Glomerular visceral epithelial cell (primary cell): ENCODE measurements around the gene COL8A1.
"Not testable (repeated sequence)": the region's sequence is repeated elsewhere in the genome, so short reads cannot be mapped to it uniquely, and the experiment has no call there.

Experiments used
- DNase-seq: peaks from one replicate; pipeline ENCODE4 v3.0.0-alpha.2; 2016; ENCODE audit errors: extremely low spot score

COL8A1 gene

DNA sequence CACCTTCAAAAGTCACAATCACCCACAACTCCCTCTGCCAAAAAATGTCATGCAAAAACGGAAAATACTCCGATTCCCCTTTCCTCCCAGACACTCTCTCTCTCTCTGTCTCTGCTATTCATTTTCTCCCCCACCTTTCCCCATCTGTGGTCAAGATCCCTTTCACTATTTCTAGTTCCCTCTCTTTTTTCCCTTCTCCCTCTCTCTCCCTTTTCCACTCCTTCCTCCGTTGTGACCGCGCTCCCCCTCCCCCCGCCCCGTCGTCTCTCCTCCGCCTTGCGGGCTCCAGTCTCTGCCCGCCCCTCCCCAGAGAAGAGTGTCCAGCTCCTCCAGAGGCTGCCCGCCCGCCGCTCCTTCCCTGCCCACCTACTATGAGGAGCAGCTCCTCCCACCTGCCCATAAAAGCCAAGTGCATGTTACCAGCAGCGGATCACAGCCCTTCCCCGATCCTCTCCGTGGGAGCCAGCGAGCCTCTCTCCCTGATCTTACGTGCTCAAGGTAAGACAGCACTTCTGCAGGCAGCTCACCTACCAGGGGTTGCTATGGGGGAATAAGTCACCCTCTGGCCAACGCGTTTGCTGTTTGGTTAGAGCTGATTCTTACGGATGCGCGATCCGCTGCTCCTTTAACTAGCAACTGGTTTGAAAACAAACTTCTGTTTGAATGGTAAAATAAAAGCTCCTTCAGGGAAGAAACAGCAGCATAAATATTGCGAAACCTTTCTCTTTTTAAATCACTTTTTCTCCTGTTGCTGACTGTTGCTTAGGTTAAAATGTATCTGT, at the start of gene COL8A1:
COL8A1 (plus strand) TSS at position 428 of the 782 bp plus-strand sequence. CDS start 152,089 bp downstream, outside the sequence.
- DNase-seq = peak; percentile 94

DNA sequence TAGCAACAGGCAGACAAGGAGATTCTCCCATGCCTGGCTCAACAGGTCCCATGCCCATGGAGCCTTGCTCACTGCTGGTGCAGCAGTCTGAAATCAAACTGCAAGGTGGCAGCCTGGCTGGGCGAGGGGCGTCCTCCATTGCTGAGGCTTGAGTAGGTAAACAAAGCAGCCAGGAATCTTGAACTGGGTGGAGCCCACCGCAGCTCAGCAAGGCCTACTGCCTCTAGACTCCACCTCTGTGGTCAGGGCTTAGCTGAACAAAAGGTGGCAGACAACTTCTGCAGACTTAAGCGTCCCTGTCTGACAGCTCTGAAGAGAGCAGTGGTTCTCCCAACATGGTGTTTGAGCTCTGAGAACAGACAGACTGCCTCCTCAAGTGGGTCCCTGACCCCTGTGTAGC, 49.2 kb upstream of the COL8A1 start:
- DNase-seq = not testable (repeated sequence)

DNA sequence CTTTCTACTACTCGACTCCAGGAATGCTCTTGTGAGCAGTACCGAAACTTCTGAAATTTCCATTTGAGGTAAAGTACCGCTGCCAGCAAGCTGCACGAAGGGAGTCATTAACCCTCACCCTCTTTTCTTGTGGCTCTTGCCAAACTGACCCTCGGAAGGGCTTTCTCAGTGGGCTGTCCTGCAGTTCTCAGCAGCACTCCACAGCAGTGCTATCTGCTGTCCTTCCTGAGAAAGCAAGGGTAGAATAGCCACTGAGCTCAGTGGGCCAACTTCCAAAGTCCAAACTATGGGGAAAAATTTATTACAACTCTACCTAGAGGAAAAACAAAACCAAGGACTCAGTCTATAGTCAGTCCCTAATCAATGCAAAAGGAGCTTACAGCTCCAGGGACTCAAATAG, 38.5 kb upstream of the COL8A1 start:
- no peak for DNase-seq

DNA sequence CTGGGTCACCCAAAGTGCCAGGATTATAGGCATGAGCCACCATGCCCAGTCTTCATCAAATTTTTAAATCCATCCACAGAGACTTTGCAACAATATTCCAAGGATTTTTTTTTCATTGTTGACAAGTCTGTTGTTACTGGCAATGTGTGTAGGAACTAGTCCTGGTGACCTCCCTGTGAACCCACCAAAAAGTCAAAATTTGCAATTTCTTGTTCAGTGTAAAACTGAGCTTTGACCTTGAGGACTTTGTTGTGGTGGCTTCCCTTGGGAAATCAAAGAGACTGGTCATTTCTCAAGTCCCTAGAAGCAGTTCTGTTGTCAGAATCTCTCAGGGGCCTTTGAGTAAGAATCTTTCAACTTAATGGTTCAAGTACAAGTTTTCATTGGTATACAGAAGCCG, 36.9 kb upstream of the COL8A1 start:
- DNase-seq = no peak

DNA sequence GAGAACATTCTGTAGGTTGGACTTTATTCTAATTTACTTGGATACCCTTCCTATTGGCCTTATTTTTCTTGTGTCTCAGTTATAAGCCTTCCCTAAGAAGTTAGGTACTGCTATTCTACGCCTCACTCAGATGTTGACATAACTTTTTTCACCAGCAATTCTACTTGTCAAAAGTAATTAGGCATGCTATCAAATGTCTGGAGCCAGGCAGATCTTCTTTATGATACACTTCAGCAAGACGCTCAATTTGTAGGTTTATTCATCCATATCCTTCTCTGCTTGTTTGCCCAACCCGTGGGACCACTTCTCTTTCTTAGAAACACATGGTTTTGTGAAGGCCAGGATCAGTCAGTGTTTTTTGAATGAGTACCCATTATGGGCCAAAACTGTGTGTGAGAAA, 36.2 kb upstream of the COL8A1 start:
- DNase-seq = no peak

DNA sequence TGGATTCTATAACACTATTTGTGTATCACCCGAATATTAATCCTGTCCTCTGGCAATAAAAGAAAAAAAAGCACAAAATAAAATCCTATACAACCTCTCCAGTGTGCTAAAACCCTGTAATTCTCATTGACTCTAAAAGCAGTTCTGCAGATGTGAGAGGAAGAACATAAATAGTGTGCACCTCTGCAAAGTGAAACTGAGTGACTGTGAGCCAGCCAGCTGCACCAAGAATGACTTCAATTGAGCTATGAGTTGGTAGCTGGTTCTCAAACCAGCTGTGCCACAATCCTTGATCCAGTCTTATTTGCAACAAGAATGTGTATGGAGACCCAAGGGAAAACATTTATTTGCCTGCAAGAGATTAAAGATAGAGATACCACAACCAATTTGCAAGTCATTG, 31.2 kb upstream of the COL8A1 start:
- no peak for DNase-seq

DNA sequence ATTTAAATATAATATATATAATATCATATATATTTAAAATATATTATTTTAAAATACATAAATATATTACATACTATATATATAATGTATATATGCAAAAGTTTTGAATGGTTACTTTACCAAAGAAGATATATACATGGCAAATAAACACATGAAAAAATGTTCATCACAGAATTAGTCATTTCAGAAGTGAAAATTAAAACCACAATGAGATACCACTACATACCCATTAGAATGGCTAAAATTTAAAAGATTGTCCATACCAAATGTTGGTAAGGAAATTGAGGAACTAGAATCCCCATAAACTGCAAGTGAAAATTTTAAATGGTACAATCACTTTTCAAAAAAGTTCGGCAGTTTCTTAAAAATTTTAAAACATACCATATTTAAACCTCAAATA, 23.6 kb upstream of the COL8A1 start:
- no peak for DNase-seq

DNA sequence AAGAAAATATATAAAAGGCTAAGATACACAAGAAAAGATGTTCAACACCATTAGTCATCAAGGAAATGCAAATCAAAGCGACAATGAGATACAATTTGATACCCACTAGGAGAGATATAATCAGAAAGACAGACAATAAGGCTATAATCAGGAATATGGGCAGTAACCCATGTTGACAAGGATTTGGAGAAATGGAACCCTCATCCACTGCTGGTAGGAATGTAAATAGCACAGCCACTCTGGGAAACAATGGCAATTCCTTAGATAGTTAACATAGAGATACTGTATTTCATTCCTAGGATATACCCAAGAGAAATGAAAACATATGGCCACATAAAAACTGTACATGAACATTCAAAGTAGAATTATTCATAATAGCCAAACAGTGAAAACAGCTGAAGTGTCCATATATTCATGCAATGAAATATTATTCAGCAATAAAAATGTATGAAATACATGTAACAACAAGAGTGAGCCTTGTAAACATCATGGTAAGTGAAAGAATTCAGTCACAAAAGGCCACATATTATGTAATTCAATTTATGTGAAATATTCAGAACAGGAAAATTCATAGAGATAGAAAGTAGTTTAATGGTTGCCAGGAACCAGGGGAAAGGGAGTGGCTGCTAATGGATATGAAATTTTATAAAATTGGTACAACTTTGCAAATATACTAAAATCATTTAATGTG, 18.2 kb upstream of the COL8A1 start:
- DNase-seq = no peak

DNA sequence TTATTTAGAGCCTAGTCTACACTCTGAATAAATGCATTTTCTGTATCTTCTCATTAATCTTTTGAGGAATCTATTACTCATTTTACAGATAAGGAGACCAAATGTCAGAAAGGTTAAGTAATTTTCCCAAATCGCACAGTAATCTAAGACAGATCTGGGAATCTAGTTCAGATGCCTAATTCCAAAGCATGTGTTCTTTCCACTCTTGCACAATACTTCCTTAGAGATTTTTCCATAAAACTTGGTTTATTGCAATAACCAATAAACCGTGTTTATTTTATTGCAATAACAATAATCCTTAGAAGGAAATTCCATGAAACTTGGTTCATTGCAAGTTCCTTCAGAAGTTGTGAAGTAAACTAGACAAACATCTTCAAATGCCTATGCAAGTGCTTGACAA, 17.4 kb upstream of the COL8A1 start:
- DNase-seq = no peak

DNA sequence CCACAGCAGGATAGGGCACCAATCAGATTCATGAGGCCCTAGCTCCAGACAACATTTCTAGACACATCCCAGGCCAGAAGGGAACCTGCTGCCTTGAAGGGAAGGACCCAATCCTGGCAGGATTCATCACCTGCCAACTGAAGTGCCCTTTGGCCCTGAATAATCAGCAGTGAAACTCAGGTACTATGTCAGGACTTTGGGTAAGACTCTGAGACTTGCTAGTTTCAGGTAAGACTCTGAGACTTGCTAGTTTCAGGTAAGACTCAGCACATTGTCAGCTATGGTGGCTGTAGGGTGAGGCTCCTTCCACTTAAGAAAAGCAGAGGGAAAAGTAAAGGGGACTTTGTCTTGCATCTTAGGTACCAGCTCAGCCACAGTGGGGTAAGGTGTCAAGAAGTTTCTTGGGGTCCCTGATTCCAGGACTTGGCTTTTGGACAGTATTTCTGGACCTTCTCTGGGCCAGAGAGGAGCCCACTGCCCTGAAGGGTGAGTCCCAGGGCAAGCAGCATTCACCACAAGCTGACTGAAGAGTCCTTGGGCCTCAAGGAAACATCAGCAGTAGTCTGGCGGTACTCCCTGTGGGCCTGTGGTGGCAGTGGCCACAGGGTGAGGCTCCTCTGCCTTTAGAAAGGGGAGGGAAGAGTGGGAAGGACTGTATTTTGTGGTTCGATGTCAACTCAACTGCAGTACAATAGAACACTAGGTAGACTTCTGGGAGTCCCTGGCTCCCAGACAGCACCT, 13.7 kb upstream of the COL8A1 start:
- DNase-seq = no peak

DNA sequence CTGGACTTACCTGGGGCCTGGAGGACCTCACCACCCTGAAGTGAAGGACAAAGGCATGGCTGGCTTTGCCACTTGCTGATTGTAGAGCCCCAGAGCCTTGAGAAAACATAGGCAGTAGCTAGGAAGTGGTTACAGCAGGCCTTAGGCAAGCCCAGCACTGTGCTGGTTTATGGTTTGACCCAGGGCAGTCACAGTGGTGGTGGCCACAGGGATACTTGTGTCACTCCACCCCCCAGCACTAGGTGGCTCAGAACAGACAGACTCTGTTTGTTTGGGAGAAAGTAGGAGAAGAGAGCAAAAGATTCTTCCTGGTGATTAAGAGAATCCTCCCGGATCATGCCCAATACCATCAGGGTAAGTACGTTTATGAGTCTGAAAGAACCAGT, 13.2 kb upstream of the COL8A1 start:
- DNase-seq = no peak

DNA sequence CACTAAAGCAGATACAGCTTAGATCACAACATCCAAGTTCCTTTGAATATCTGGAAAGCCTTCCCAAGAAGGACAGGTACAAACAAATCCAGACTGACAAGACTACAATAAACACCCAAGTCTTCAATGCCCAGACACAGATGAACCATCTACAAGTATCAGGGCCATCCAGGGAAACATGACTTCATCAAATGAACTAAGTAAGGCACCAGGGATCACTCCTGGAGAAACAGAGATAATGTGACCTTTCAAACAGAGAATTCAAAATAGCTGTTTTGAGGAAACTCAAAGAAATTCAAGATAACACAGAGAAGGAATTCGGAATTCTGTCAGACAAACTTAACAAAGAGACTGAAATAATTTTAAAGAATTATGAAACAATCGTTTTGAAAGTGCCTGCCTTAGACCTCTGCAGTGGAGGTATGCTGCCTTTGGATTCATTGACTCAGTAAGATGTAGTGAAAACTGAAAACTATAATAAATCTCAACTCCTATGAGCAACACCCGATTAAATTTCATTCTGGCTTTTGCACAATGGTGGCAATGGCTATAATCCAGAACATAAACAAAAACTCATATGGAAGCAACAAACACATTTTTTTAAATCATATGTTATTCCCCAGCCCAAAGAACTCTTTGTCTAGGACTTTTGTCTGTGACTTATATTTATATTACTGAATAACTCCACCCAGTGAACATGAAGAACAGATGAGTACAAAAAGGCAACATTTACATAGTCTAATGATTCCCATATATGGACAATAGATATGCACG, 12.6 kb upstream of the COL8A1 start:
- DNase-seq = no peak

DNA sequence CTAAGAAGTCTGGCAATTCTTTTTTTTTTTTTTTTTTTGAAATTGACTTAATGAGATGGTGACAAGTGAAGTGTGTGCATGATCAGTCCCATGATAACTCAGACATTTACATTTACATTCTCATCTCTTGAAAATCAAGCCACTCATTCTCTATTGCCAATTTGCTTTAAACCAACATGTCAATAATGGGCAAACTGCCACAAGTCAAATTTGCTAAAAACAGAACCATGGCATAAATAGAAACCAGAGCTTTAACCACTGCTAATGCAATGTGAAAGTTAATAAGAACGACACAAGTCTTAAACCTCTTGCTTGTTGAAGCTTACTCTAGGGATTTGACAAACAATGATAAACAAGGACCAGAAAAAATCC, 12.0 kb upstream of the COL8A1 start:
- no peak for DNase-seq

DNA sequence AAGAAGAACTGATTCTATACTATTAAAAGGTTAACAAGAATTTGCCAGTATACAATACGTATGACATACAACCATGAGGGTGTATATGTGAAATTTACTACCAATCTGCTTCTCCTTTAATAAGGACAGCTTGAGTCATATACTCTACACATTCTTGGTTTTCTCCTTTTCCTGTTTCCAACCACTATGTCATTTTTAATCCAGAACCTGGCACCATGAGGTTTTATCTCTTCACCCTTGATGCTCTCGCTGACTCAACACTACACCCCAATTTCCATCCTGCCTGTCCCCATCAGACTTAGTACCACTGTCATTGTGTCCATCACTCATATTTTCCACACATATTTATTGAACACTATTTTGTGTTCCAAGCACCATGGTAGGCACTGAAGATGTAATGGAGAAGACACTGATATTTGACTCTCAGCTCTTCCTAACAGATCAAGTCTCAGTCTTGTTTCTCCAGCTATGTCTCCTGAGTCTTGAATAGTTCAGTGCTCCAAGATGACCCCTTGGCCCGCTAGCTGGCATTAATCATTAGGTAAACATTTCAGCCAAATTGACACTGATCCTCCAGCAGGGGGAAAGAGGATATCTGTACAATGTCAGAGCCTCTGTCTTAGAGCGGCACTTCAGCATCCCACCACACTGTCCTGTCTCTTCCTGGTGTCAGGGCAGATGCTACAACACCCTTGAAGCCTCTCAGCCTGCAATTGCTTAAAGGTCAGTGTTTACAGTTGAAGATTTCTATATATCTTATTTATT, 11.2 kb upstream of the COL8A1 start:
- DNase-seq = no peak

DNA sequence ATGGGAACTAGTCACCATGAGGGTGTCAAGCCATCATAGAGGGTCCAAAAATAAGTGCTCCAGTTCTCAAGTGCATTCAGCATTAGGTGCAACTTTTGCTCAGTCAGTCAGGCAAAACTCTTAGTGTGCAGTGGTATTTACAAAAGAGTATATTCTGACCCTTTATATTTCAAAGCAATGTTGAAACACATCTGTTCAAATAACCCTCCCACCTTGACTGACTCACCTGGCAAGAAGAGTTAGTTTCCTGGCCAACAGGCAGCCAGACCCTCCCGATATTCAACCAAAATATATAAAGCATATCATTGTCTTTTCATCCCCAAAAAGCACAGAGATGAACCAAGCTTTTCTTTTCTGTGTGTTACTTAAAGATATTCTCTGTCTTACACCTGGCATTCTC, 7.6 kb upstream of the COL8A1 start:
- no peak for DNase-seq

DNA sequence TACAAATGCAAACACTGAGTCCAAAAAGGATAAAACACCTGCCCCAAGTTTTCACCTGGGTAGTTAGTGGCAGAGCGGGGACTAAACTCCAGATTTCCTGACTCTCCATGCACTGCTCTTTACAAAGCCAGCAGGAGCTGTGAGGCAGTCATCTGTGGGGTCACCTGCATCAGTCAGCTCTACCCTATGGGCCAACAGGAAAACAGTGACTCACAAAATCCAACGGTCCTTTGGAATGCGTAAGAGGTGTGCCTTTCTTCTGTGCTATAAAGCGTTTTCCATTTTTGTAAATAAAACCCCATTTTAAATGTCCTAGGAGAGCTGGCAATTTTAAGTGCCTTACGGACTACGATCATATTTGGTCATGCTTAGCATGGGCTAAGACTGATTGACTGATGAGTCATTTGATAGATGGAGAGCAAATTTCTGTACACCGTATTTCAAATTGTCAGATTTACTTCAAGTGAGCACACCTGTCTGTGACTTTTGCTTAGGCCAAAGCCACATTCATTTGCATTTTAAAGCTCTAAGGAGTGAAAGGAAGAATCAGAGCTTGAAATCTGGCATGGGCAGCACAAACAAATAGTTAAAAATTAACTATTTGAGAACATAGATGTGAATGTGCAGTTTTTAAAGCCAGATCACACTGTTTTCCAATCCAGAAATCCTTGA, 4.4 kb upstream of the COL8A1 start:
- DNase-seq = no peak

DNA sequence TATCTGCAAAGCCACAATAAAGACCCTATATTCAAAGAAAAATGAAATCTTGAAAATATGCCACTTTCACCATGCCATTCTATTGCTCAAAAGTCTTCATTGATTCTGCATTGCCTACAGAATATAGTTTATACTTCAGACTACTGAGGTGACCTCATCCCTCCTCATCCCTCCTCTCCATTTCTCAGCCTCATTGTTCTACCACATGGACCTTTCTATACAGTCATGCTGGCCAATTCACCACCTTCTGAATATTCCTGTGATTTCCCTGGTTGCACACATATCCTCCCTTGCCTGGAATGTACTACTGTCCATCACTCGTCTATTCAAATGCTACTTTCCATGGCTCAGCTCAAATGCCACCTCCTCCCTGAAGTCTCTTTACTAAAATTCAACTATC, 3.5 kb upstream of the COL8A1 start:
- DNase-seq = no peak

DNA sequence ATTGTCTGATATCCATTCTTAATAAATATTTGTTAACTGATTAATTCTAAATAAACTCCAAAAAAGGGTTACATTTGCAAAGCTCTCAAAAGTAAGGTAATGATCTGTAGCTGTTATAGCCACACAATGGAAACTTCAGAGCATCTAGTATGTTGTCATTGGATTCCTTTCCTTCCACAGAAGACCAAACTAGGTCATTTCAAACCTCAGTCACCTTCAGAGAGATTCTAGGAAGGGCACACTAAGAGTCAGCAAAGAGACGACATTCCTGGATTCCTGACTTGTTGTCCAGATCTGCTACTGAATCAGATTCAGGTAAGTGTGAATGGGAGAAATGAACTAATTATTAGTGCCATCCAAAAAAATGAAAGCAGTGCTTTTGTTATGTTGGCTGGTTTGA, 3.0 kb upstream of the COL8A1 start:
- DNase-seq = no peak

DNA sequence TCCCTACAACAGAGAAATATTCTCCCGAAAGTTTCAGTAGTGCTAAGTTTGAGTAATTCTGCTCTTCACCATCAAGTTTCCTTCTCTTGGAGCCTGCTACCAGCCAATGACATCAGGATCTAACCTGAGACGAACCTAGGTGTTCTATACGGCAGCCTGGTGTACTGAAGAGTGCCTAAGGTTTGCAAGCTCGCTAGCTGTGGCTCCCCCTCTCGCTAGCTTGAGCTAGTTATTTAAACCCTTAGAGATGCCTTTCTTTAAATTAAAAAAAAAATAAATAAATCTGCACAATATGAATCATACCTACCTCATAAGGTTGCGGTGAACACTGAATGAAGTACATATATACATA, 1.4 kb upstream of the COL8A1 start:
- no peak for DNase-seq

DNA sequence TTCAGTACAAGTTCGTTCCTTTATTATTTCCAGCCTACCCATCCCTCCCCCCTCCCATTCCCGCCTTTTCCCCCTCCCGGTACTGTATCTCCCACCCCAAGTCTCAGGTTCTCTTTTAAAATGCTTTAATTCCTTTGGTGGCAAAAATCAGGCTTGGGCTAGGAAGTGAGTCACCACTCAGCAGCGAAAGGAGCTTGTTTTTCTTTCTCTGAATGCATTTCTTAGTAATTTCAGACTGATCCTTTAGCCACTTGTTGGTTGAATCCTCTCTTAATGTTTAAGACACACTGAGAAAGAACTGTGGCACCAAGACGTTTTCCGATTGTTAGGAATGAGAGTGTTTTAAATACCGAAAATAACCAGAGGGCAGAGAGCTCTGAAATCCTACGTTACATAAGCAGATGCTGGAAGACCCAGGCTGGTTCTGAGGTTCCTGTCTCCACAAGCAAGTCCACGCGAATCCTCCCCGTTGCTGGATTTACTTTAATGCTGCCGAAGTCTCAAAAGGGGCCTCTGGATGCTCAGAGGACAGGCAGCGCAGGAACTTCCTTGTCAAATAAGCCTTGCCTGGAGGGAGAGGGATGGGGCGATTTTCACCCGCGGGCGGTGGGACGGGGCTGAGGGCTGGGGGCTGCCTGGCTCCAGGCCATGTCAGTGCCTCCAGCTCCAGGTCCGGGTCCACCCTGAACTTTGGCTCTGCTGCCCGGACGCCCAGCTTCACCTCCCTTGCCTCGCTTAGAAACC, 854 bp upstream of the COL8A1 start:
- DNase-seq = peak; percentile 85
